ENCODE results near the gene CCT4.
"Not testable (repeated sequence)": the region's sequence is repeated elsewhere in the genome, so short reads cannot be mapped to it uniquely, and the experiment has no call there.

CCT4 gene, protein sequence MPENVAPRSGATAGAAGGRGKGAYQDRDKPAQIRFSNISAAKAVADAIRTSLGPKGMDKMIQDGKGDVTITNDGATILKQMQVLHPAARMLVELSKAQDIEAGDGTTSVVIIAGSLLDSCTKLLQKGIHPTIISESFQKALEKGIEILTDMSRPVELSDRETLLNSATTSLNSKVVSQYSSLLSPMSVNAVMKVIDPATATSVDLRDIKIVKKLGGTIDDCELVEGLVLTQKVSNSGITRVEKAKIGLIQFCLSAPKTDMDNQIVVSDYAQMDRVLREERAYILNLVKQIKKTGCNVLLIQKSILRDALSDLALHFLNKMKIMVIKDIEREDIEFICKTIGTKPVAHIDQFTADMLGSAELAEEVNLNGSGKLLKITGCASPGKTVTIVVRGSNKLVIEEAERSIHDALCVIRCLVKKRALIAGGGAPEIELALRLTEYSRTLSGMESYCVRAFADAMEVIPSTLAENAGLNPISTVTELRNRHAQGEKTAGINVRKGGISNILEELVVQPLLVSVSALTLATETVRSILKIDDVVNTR

GRCh38 chr2:61888267-61889055, at the start of gene CCT4:
TSS of gene CCT4 (minus strand) at chr2:61888656. CDS start at chr2:61888507, 149 bp downstream.
- peak; percentile 71 for DNase-seq (ENCODE audit: low read depth)

DNA sequence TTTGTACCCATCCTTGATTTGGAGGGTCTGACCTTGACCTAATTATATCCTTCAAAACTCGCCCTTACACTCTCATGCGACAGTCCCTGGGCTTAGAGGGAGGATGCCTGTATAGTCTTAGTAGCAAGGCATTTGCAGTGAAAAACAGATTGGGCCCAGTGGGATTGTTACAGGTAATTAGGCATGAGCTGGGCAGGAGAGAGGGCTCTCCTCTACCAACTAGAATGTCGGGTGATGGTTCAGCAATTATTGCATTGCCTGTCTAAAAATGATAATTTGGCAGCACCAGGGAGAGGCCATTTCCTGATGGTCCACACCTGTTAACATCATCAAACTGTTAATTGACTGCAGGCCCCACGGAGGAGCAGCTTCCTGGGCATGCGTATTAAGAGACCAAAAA, 49.4 kb upstream of the CCT4 start:
- DNase-seq (ENCODE audit: low read depth), result no peak

DNA sequence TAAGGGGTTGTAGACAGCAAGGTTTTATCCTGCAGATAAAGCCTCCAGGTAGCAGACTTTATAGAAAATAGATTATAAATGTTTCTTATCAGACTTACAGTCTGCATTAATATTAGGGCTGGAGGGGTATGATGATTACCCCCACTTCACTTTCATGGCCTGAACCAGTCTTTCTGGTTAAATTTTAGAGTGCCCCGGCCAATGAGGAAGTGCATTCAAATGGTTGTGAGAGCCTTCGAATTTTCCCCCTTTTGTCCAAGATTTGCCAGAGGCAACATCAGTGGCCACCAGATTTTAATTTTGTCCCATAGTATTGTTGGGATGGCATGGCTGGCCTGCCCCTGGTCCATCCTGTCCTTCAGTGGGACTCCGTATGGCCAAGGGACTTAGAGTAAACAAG, 48.6 kb upstream of the CCT4 start:
- DNase-seq (ENCODE audit: low read depth), result no peak

GRCh38 chr2:61928826-61929461, 40.5 kb upstream of the CCT4 start:
- DNase-seq (ENCODE audit: low read depth), result peak; percentile 54

- no peak for DNase-seq (ENCODE audit: low read depth)
These were observed 38.3 kb upstream of the CCT4 start for GRCh38 chr2:61926531-61927477.

DNA sequence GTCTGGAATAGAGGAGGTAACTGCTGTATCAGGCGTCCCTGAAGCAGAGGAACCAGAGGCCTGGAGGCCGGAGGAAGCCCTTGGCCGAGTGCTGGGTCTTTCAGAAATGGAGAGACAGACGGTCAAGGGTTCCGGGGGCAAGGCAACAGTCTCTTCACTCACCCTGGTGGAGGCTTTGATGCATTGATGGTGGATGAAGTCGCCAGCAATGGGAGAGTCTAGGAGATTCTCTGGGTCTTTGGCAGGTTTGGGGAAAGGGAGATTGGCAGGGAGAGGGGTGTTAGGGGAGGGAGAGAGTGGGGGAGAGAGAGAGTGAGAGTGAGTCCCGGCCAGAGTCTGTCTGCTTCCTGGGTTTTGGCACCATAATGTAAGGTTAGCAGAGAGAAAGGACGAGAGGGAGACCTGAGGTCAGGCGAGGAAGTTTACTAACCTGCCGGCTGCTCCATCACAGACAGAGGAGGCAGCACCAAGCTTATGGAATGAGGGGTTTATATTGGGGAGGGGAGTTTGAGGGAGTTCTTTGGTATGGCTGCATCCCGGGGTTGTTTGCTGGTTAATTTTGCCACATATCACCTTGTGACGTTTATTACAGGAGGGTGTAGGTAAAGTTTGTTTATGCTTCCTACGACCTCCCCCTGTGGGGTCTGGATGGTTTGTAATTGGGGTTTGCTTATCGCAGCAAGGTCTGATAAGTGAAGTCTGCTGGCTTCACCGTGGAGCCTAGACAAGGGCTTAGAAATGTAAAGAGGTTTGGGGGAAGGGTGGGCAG, 36.6 kb upstream of the CCT4 start:
- no peak for DNase-seq (ENCODE audit: low read depth)

GRCh38 chr2:61922714-61923113, 34.3 kb upstream of the CCT4 start:
- DNase-seq (ENCODE audit: low read depth), result no peak

DNA sequence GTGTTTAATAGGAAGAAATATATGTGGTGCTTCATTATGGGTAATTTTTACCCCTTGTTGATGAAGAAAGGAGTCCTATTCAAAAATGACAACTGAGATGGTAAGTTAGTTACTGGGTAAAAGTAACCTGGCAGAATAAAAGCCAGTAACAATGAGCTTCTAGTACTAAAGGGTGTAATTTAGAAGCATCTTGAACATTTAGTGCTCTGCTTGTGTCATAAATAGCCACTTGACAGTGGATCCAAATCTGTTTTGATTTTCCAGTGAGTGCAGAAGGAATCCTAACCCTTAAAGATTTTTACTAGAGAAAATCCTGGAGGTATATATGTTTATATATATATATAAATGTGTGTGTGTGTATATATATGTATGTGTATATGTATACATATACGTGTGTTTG, 32.1 kb upstream of the CCT4 start:
- DNase-seq (ENCODE audit: low read depth), result no peak

DNA sequence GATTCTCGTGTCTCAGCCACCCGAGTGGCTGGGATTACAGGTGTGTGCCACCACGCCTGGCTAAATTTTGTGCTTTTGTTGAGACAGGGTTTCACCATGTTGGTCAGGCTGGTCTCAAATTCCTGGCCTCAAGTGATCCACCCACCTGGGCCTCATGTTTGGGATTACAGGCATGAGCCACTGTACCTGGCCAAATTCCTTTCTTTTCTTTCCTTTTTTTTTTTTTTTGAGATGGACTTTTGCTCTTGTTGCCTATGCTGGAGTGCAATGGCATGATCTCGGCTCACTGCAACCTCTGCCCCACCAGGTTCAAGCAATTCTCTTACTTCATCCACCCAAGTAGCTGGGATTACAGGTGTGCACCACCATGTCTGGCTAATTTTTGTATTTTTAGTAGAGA, 26.3 kb upstream of the CCT4 start:
- DNase-seq (ENCODE audit: low read depth), result not testable (repeated sequence)

- no peak for DNase-seq (ENCODE audit: low read depth)
These were observed 23.1 kb upstream of the CCT4 start for GRCh38 chr2:61911510-61911909.

DNA sequence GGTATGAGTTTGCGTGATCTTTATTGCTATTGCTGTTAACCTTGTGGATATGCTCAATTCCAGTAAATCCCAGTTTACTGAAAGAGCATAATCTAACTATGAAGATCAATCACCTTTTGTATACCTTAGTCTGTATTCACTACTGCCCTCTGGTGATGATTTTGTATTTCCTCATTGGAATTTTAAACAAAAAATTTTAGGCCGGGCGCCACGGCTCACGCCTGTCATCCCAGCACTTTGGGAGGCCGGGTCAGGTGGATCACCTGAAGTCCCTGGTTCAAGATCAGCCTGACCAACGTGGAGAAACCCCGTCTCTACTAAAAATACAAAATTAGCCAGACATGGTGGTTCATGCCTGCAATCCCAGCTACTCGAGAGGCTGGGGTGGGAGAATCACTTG, 22.1 kb upstream of the CCT4 start:
- DNase-seq (ENCODE audit: low read depth), result no peak

DNA sequence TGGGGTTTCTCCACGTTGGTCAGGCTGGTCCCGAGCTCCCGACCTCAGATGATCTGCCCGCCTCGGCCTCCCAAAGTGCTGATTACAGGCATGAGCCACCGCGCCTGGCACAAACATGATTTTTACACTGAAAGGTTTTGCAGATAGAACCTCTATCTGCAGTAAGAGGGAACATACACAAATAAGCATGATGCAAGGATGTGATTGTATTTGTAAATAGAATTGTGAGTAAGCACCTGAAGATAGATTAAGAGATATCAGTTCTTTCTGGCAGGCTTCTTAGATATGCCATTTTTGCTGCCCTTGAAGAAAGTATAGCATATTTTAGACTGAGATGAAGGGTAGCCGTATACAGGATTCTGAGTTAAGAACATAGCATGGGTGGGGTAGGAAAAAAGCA, 20.7 kb upstream of the CCT4 start:
- no peak for DNase-seq (ENCODE audit: low read depth)

- no peak for DNase-seq (ENCODE audit: low read depth)
These were observed 17.7 kb upstream of the CCT4 start for GRCh38 chr2:61906186-61906470.

GRCh38 chr2:61905372-61906185, 17.1 kb upstream of the CCT4 start, which contains the start of gene COMMD1:
TSS of gene COMMD1 (plus strand) at chr2:61905674. CDS start at chr2:61905679, 5 bp downstream.
- peak; percentile 82 for DNase-seq (ENCODE audit: low read depth)

DNA sequence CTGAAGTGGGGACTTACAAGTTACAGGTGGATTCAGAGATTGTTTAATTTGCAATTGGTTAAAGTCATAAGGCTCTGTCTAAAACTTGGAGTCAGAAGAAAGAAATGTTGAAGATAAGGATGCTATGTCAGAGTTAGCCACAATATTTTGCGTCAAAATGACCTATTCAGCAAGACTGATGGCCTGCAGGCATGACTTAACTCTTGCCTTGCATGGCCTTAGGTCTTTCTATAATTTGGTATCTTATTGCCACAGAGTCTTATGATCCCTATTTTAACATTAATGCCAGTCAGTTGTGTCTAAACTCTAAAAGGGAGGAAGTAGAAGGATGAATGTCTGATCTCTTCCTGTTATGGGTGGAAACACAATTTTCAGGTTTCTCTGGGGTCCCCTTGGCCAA, 11.8 kb upstream of the CCT4 start:
- DNase-seq (ENCODE audit: low read depth), result no peak

GRCh38 chr2:61898810-61899209, 10.4 kb upstream of the CCT4 start:
- no peak for DNase-seq (ENCODE audit: low read depth)

- peak; percentile 62 for DNase-seq (ENCODE audit: low read depth)
These were observed 664 bp downstream of the CCT4 start for GRCh38 chr2:61887717-61888266.

GRCh38 chr2:61885896-61886603, 2.4 kb downstream of the CCT4 start:
- DNase-seq (ENCODE audit: low read depth), result no peak

GRCh38 chr2:61882850-61883249, 5.6 kb downstream of the CCT4 start:
- no peak for DNase-seq (ENCODE audit: low read depth)
